A673 (cell line): ENCODE data around the gene DEUP1. TPM values are rescaled to one million over a fixed set of nuclear protein-coding genes. Genes with fewer than 3 reads are reported as not detected.

Experiments
- BruUV-seq: library from RNA; stranded (reverse); fragments of 400-500 nt; replicated peaks from 2 replicates; lab custom pipeline; 2021; lab: Mats Ljungman, UMichigan
- CTCF ChIA-PET: fragments of 300-600 bp; sonication (Branson Sonifier 250); formaldehyde crosslinking; loops from one replicate; lab custom pipeline; 2022; ENCODE audit warnings: antibody characterized with exemption; lab: Charles Lee
- POLR2A ChIA-PET: fragments of 300-600 bp; sonication (Branson Sonifier 250); formaldehyde crosslinking; loops from one replicate; lab custom pipeline; 2022; ENCODE audit warnings: antibody characterized with exemption; ENCODE audit not compliant: low non-redundant PET; lab: Charles Lee
- DNase-seq: peaks from one replicate; pipeline ENCODE4 v3.0.0-alpha.2; 2015; ENCODE audit warnings: low spot score
- H3K27ac ChIP-seq: fragments of 200-600 bp; sonication (generic); 2 replicates; pipeline ENCODE4 v1.5.1; 2016; ENCODE audit warnings: mixed run types, low read depth, mild to moderate bottlenecking, mixed read lengths, antibody characterized with exemption, low read length; ENCODE audit not compliant: poor library complexity, severe bottlenecking
- H3K27me3 ChIP-seq: fragments of 200-600 bp; sonication (generic); replicated peaks from 2 replicates; pipeline ENCODE4 v1.6.1; 2017; ENCODE audit warnings: mixed run types, low read depth, mild to moderate bottlenecking, mixed read lengths, antibody characterized with exemption, low read length; ENCODE audit not compliant: insufficient read depth, poor library complexity
- H3K36me3 ChIP-seq: fragments of 200-600 bp; sonication (generic); 2 replicates; pipeline ENCODE4 v1.6.1; 2016; ENCODE audit warnings: mixed run types, mild to moderate bottlenecking, mixed read lengths, antibody characterized with exemption, low read length; ENCODE audit not compliant: insufficient read depth, poor library complexity, severe bottlenecking
- H3K4me1 ChIP-seq: fragments of 200-600 bp; sonication (generic); 2 replicates; pipeline ENCODE4 v1.6.1; 2017; ENCODE audit warnings: mixed run types, mild to moderate bottlenecking, mixed read lengths, antibody characterized with exemption, low read length; ENCODE audit not compliant: insufficient read depth, poor library complexity, severe bottlenecking
- H3K4me3 ChIP-seq: fragments of 200-600 bp; sonication (generic); 2 replicates; pipeline ENCODE4 v1.5.1; 2016; ENCODE audit warnings: low read depth, mixed run types, mild to moderate bottlenecking, mixed read lengths, low read length; ENCODE audit not compliant: poor library complexity, severe bottlenecking
- H3K9me3 ChIP-seq: fragments of 200-600 bp; sonication (generic); 2 replicates; pipeline ENCODE4 v1.6.1; 2016; ENCODE audit warnings: mixed run types, low read depth, mild to moderate bottlenecking, mixed read lengths, antibody characterized with exemption, low read length; ENCODE audit not compliant: poor library complexity, severe bottlenecking
- EZH2 ChIP-seq: fragments of 200-600 bp; sonication (generic); IDR thresholded peaks from 2 replicates; pipeline ENCODE4 v1.6.1; 2017; ENCODE audit warnings: borderline replicate concordance, low read depth, mild to moderate bottlenecking, mixed read lengths, antibody characterized with exemption, low read length; ENCODE audit not compliant: poor library complexity, severe bottlenecking
- intact Hi-C: fragments of 100-400 bp; cut with micrococcal nuclease; formaldehyde crosslinking; loops from one replicate; pipeline ENCODE4 v1.10.0; 2022; ENCODE audit not compliant: unreplicated experiment
- total RNA-seq: library from RNA; stranded (reverse); gene quantifications from 2 replicates; pipeline ENCODE4 v1.2.3, GENCODE V29; 2021
- TF ChIP-seq, protein P1 (sequence below): fragments of 300-800, 200-600 bp; sonication (generic); conservative IDR thresholded peaks from 2 replicates; pipeline ENCODE4 v1.5.1; 2017; ENCODE audit warnings: low read depth, mild to moderate bottlenecking, antibody characterized with exemption, low read length, moderate library complexity, mixed read lengths

DEUP1 gene
- total RNA-seq, 1 experiment from 2014 or later: not detected

GRCh38 chr11:93468290-93468689 is 137.7 kb downstream of the DEUP1 start:
- no peak overlapping the region for H3K4me3 ChIP-seq
- no peak for DNase-seq
- TF ChIP-seq EZH2: no peak
- TF ChIP-seq, protein P1, sequence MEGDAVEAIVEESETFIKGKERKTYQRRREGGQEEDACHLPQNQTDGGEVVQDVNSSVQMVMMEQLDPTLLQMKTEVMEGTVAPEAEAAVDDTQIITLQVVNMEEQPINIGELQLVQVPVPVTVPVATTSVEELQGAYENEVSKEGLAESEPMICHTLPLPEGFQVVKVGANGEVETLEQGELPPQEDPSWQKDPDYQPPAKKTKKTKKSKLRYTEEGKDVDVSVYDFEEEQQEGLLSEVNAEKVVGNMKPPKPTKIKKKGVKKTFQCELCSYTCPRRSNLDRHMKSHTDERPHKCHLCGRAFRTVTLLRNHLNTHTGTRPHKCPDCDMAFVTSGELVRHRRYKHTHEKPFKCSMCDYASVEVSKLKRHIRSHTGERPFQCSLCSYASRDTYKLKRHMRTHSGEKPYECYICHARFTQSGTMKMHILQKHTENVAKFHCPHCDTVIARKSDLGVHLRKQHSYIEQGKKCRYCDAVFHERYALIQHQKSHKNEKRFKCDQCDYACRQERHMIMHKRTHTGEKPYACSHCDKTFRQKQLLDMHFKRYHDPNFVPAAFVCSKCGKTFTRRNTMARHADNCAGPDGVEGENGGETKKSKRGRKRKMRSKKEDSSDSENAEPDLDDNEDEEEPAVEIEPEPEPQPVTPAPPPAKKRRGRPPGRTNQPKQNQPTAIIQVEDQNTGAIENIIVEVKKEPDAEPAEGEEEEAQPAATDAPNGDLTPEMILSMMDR: no peak
- no peaks in the 10 kb centered on the region for H3K4me1 ChIP-seq
- H3K9me3 ChIP-seq: no peaks in the 10 kb centered on the region
- ChIA-PET POLR2A (interaction anchor here (0.6 kb wide), 1 partner anchor 17 kb away, joined by 6 read pairs; no protein-coding TSS in a partner anchor), CTCF (no interaction called here)
- no peak overlapping the region for H3K27ac ChIP-seq
- intact Hi-C loops: no loop called here
- no peaks in the 10 kb centered on the region for H3K36me3 ChIP-seq
- no TSS peak for BruUV-seq
- no peaks in the 10 kb centered on the region for H3K27me3 ChIP-seq

GRCh38 chr11:93474123-93474522 is 143.6 kb downstream of the DEUP1 start:
- intact Hi-C loops: no loop called here
- H3K9me3 ChIP-seq: no peaks in the 10 kb centered on the region
- H3K4me3 ChIP-seq: no peak overlapping the region
- no peaks in the 10 kb centered on the region for H3K27me3 ChIP-seq
- peak; percentile 38 for DNase-seq
- no peak overlapping the region for H3K27ac ChIP-seq
- CTCF ChIA-PET: interaction anchor here (0.6 kb wide), 1 partner anchor 447 kb away, joined by 5 read pairs; no protein-coding TSS in a partner anchor
- no TSS peak for BruUV-seq
- no peaks in the 10 kb centered on the region for H3K4me1 ChIP-seq
- POLR2A ChIA-PET: no interaction called here
- no peak for TF ChIP-seq EZH2
- TF ChIP-seq, protein P1: no peak
- no peaks in the 10 kb centered on the region for H3K36me3 ChIP-seq

GRCh38 chr11:93476796-93477195 is 146.3 kb downstream of the DEUP1 start:
- Histone ChIP-seq H3K9me3 (no peaks in the 10 kb centered on the region), H3K4me1 (no peaks in the 10 kb centered on the region), H3K27me3 (no peaks in the 10 kb centered on the region), H3K27ac (no peak overlapping the region), H3K36me3 (no peaks in the 10 kb centered on the region), H3K4me3 (no peak overlapping the region)
- POLR2A ChIA-PET: interaction anchor here (0.6 kb wide), 1 partner anchor 1160 kb away, joined by 3 read pairs; no protein-coding TSS in a partner anchor
- intact Hi-C loops: no loop called here
- BruUV-seq: no TSS peak
- no peak for DNase-seq
- TF ChIP-seq EZH2: no peak
- TF ChIP-seq, protein P1: no peak
- CTCF ChIA-PET: no interaction called here
